ENCODE results near the gene RNU2-1.
"Not testable (repeated sequence)": the region's sequence is repeated elsewhere in the genome, so short reads cannot be mapped to it uniquely, and the experiment has no call there.

RNU2-1 gene

GRCh38 chr17:43233877-43234276 lies at the start of gene RNU2-1:
Gene RNU2-1, minus strand, starts transcription at chr17:43233977.
- not testable (repeated sequence) for H3K4me1 ChIP-seq, H3K27me3 ChIP-seq, H3K9me3 ChIP-seq, H4K20me1 ChIP-seq, H3K4me3 ChIP-seq, H3K27ac ChIP-seq, H3K36me3 ChIP-seq, H3K9ac ChIP-seq, H3K4me2 ChIP-seq

GRCh38 chr17:43272914-43273313 lies 39.1 kb upstream of the RNU2-1 start:
- not testable (repeated sequence) for H4K20me1 ChIP-seq, H3K27ac ChIP-seq, H3K36me3 ChIP-seq, H3K9ac ChIP-seq, H3K4me3 ChIP-seq, H3K27me3 ChIP-seq, H3K9me3 ChIP-seq, H3K4me2 ChIP-seq, H3K4me1 ChIP-seq

GRCh38 chr17:43272483-43272882 lies 38.7 kb upstream of the RNU2-1 start:
- not testable (repeated sequence) for H3K4me1 ChIP-seq, H3K27ac ChIP-seq, H3K36me3 ChIP-seq, H3K27me3 ChIP-seq, H3K4me2 ChIP-seq, H4K20me1 ChIP-seq, H3K9ac ChIP-seq, H3K9me3 ChIP-seq, H3K4me3 ChIP-seq

- not testable (repeated sequence) for H3K4me3 ChIP-seq, H3K9ac ChIP-seq, H3K9me3 ChIP-seq, H3K4me2 ChIP-seq, H3K4me1 ChIP-seq, H4K20me1 ChIP-seq, H3K36me3 ChIP-seq, H3K27ac ChIP-seq, H3K27me3 ChIP-seq
These were observed 37.1 kb upstream of the RNU2-1 start for GRCh38 chr17:43270552-43271504.

- not testable (repeated sequence) for H3K36me3 ChIP-seq, H3K4me2 ChIP-seq, H3K9me3 ChIP-seq, H3K9ac ChIP-seq, H3K4me3 ChIP-seq, H3K4me1 ChIP-seq, H3K27me3 ChIP-seq, H3K27ac ChIP-seq, H4K20me1 ChIP-seq
These were observed 12.7 kb upstream of the RNU2-1 start for GRCh38 chr17:43246456-43246855.

GRCh38 chr17:43240596-43241352 lies 7.0 kb upstream of the RNU2-1 start:
- not testable (repeated sequence) for H3K4me1 ChIP-seq, H3K4me2 ChIP-seq, H3K27me3 ChIP-seq, H3K27ac ChIP-seq, H3K9ac ChIP-seq, H3K36me3 ChIP-seq, H3K4me3 ChIP-seq, H3K9me3 ChIP-seq, H4K20me1 ChIP-seq

GRCh38 chr17:43239597-43239996 lies 5.8 kb upstream of the RNU2-1 start:
- H3K27ac ChIP-seq, H3K4me2 ChIP-seq, H3K36me3 ChIP-seq, H3K4me1 ChIP-seq, H3K4me3 ChIP-seq, H3K9me3 ChIP-seq, H3K9ac ChIP-seq, H4K20me1 ChIP-seq, H3K27me3 ChIP-seq: not testable (repeated sequence)

- H3K9me3 ChIP-seq, H3K4me2 ChIP-seq, H3K36me3 ChIP-seq, H3K4me1 ChIP-seq, H4K20me1 ChIP-seq, H3K4me3 ChIP-seq, H3K9ac ChIP-seq, H3K27ac ChIP-seq, H3K27me3 ChIP-seq: not testable (repeated sequence)
These were observed 514 bp downstream of the RNU2-1 start for GRCh38 chr17:43233263-43233662.

- H4K20me1 ChIP-seq, H3K27me3 ChIP-seq, H3K9me3 ChIP-seq, H3K4me1 ChIP-seq, H3K9ac ChIP-seq, H3K4me3 ChIP-seq, H3K36me3 ChIP-seq, H3K27ac ChIP-seq: not testable (repeated sequence)
- H3K4me2 ChIP-seq: peak overlapping the region; percentile 60; the same call in 1 of the 2 replicates
These were observed 1.6 kb downstream of the RNU2-1 start for GRCh38 chr17:43232021-43232699.

- not testable (repeated sequence) for H3K27me3 ChIP-seq, H4K20me1 ChIP-seq, H3K4me1 ChIP-seq, H3K27ac ChIP-seq, H3K9ac ChIP-seq, H3K4me3 ChIP-seq, H3K36me3 ChIP-seq, H3K9me3 ChIP-seq
- peak overlapping the region; percentile 42; the same call in 1 of the 2 replicates for H3K4me2 ChIP-seq
These were observed 2.4 kb downstream of the RNU2-1 start for GRCh38 chr17:43231205-43232020.

- H4K20me1 ChIP-seq, H3K4me3 ChIP-seq, H3K9ac ChIP-seq, H3K27ac ChIP-seq, H3K9me3 ChIP-seq, H3K4me2 ChIP-seq, H3K27me3 ChIP-seq: not testable (repeated sequence)
- H3K36me3 ChIP-seq: peaks cover 15% of the 10 kb centered on the region; the same call in 1 of the 2 replicates
- peaks cover 17% of the 10 kb centered on the region for H3K4me1 ChIP-seq
These were observed 5.6 kb downstream of the RNU2-1 start, which contains the start of gene CCDC200 for GRCh38 chr17:43228020-43228782. Gene CCDC200, minus strand, starts transcription at chr17:43228623. Its CDS starts 69 bp downstream, at chr17:43228554.

Measured in BLaER1 (cell line).